ENCODE data around the gene MAPK8.

The MAPK8 gene

GRCh38 chr10:48466611-48467240 is 160.2 kb downstream of the MAPK8 start:
- no peak for TF ChIP-seq ZBTB7A (IDR thresholded peaks at IDR 0.05; ENCODE audit: low read depth)
- TF ChIP-seq TEAD4 (IDR thresholded peaks at IDR 0.05): no peak
- TF ChIP-seq YY1 (IDR thresholded peaks at IDR 0.05; ENCODE audit: low read depth): no peak
- TF ChIP-seq REST (IDR thresholded peaks at IDR 0.05; ENCODE audit: low read depth): no peak
- no peak for TF ChIP-seq CREB1 (IDR thresholded peaks at IDR 0.05; ENCODE audit: low read depth)
- no peak for TF ChIP-seq CEBPB (IDR thresholded peaks at IDR 0.05)
- TF ChIP-seq EP300 (IDR thresholded peaks at IDR 0.05; ENCODE audit: borderline replicate concordance): no peak
- no peak for TF ChIP-seq TCF12 (IDR thresholded peaks at IDR 0.05; ENCODE audit: low read depth)
- TF ChIP-seq EGR1 (IDR thresholded peaks at IDR 0.05): no peak
- no peak for TF ChIP-seq TAF1 (IDR thresholded peaks at IDR 0.05; ENCODE audit: low read depth)
- TF ChIP-seq RAD21 (IDR thresholded peaks at IDR 0.05; ENCODE audit: low read depth): no peak

GRCh38 chr10:48467669-48468068 is 161.2 kb downstream of the MAPK8 start:
- TF ChIP-seq CEBPB (IDR thresholded peaks at IDR 0.05): no peak
- no peak for TF ChIP-seq FOXM1 (IDR thresholded peaks at IDR 0.05; ENCODE audit: borderline replicate concordance, low read depth)
- no peak for TF ChIP-seq MAX (IDR thresholded peaks at IDR 0.05)
- no peak for TF ChIP-seq ZBTB7A (IDR thresholded peaks at IDR 0.05; ENCODE audit: low read depth)
- no peak for TF ChIP-seq REST (IDR thresholded peaks at IDR 0.05; ENCODE audit: low read depth)
- TF ChIP-seq EP300 (IDR thresholded peaks at IDR 0.05; ENCODE audit: borderline replicate concordance): no peak
- TF ChIP-seq TCF12 (IDR thresholded peaks at IDR 0.05; ENCODE audit: low read depth): no peak
- TF ChIP-seq YY1 (IDR thresholded peaks at IDR 0.05; ENCODE audit: low read depth): no peak
- no peak for TF ChIP-seq NFIC (IDR thresholded peaks at IDR 0.05)
- TF ChIP-seq CREB1 (IDR thresholded peaks at IDR 0.05; ENCODE audit: low read depth): no peak
- no peak for TF ChIP-seq TAF1 (IDR thresholded peaks at IDR 0.05; ENCODE audit: low read depth)
- no peak for TF ChIP-seq TEAD4 (IDR thresholded peaks at IDR 0.05)

- TF ChIP-seq REST (IDR thresholded peaks at IDR 0.05; ENCODE audit: low read depth) (no peak), CEBPB (IDR thresholded peaks at IDR 0.05) (no peak), MAX (IDR thresholded peaks at IDR 0.05) (no peak), FOXM1 (IDR thresholded peaks at IDR 0.05; ENCODE audit: borderline replicate concordance, low read depth) (no peak), CREB1 (IDR thresholded peaks at IDR 0.05; ENCODE audit: low read depth) (no peak), NFIC (IDR thresholded peaks at IDR 0.05) (no peak), EGR1 (IDR thresholded peaks at IDR 0.05) (no peak), TCF12 (IDR thresholded peaks at IDR 0.05; ENCODE audit: low read depth) (no peak), USF1 (IDR thresholded peaks at IDR 0.05) (no peak), RAD21 (IDR thresholded peaks at IDR 0.05; ENCODE audit: low read depth) (no peak), YY1 (IDR thresholded peaks at IDR 0.05; ENCODE audit: low read depth) (no peak), EP300 (IDR thresholded peaks at IDR 0.05; ENCODE audit: borderline replicate concordance) (no peak)
Observed at GRCh38 chr10:48468130-48468790, 161.8 kb downstream of the MAPK8 start.

- no peak for TF ChIP-seq EGR1 (IDR thresholded peaks at IDR 0.05)
Observed at GRCh38 chr10:48468866-48469511, 162.5 kb downstream of the MAPK8 start.

Measured in Ishikawa (cell line).